Adrenal gland (tissue), 12 donors: ENCODE data around the gene FNBP1. TPM values are rescaled to one million over a fixed set of nuclear protein-coding genes. Genes with fewer than 3 reads are reported as not detected.

ENCODE experiments used
- DNase-seq, 7 donors: peaks; one replicate each; pipeline ENCODE4 v3.0.0-alpha.2; 2019 to 2020
- H3K27ac ChIP-seq, 5 donors: fragments of 200-600 bp; sonication (generic) in 4 of 5; 1 replicate in 3 of 5; 2 replicates in 2 of 5; pipeline versions ENCODE4 v1.5.1 to v1.8.0; 2016 to 2020; ENCODE audit warnings: mild to moderate bottlenecking in 1 of 5
- H3K27me3 ChIP-seq: fragments of 200-600 bp; 2 replicates; pipeline ENCODE4 v1.8.0; 2021
- H3K36me3 ChIP-seq, 2 donors: fragments of 200-600 bp; replicated peaks in 1 of 2; 1 replicate in 1 of 2; 2 replicates in 1 of 2; pipeline versions ENCODE4 v1.5.1 to v1.8.0; 2018 to 2022
- H3K4me1 ChIP-seq, 2 donors: fragments of 200-600 bp; replicated peaks in 1 of 2; 1 replicate in 1 of 2; 2 replicates in 1 of 2; pipeline versions ENCODE4 v1.5.1 to v1.8.0; 2018 to 2021
- H3K4me3 ChIP-seq, 4 donors: fragments of 200-600 bp; sonication (generic) in 3 of 4; one replicate each; pipeline ENCODE4 v1.5.1; 2016 to 2018
- H3K9me3 ChIP-seq, 3 donors: fragments of 200-600 bp; sonication (generic) in 1 of 3; replicated peaks in 1 of 3; 1 replicate in 2 of 3; 2 replicates in 1 of 3; pipeline versions ENCODE4 v1.5.1 to v1.8.0; 2016 to 2021
- POLR2A ChIP-seq, 2 donors: fragments of 450-650 bp; IDR thresholded peaks; one replicate each; pipeline ENCODE4 v1.6.1; 2017; ENCODE audit warnings: antibody characterized with exemption in 2 of 2, mild to moderate bottlenecking in 2 of 2, moderate library complexity in 1 of 2
- WGBS, 4 donors: extraction: QIAGEN DNeasy Blood & Tissue Kit in 2 of 4; methylation state at CpG; one replicate each; pipeline versions ENCODE4 v1.1.5 to v1.1.7; 2013 to 2017; 5-methylcytosine and 5-hydroxymethylcytosine counted together
- intact Hi-C, 2 donors: fragments of 100-400 bp; cut with DNase I; formaldehyde crosslinking; loops; one replicate each; pipeline versions ENCODE4 v1.14.1 to v1.15.0; 2022 to 2023
- polyA plus RNA-seq, 3 donors: library from polyadenylated mRNA; stranded (reverse); fragments of 200-250 nt in 2 of 3; fragments of 350-450 nt in 1 of 3; fragmentation: Illumina TruSeq in 1 of 3; extraction: RNeasy Lipid Tissue Mini Kit (QIAGEN cat#74804) in 1 of 3; gene quantifications; one replicate each; pipeline ENCODE4 v1.2.3, GENCODE V29; 2013 to 2014
- total RNA-seq, 9 donors: library from RNA; depleted of rRNA in 4 of 9; stranded (reverse); fragments of >200 nt in 4 of 9; fragments of 120-200 nt in 1 of 9; fragmentation: NEBNext Ultra II Directional in 1 of 9; extraction: Animal tissue kit (Norgen Biotek cat#: 25700) in 1 of 9; gene quantifications; one replicate each; pipeline versions ENCODE4 v1.1.0 to v1.2.4, GENCODE V29; 2013 to 2023
- TF ChIP-seq, protein P1 (sequence below), 6 experiments: fragments of 450-650 bp in 4 of 6; fragments of 200-600 bp in 2 of 6; sonication (generic) in 1 of 6; IDR thresholded peaks; 1 replicate in 5 of 6; 2 replicates in 1 of 6; pipeline versions ENCODE4 v1.5.1 to v1.8.0; 2016 to 2021; ENCODE audit warnings: antibody characterized with exemption in 6 of 6, mild to moderate bottlenecking in 2 of 6, moderate library complexity in 1 of 6
- donor health status: healthy with polysubstance abuse.
- donor health status: Bipolar disorder and iron deficiency.
- donor health status: DM: yes; HTN: yes; CAD: no.
- donor health status: DM: no; HTN: no; CAD: no.
- donor health status: DM: no; HTN: no; CAD: no.
- donor health status: DM: yes; HTN: yes; CAD: no.

FNBP1 gene
- total and polyA plus RNA-seq, 12 donors, result 15.3 to 40.4 (median 24.0) TPM

DNA sequence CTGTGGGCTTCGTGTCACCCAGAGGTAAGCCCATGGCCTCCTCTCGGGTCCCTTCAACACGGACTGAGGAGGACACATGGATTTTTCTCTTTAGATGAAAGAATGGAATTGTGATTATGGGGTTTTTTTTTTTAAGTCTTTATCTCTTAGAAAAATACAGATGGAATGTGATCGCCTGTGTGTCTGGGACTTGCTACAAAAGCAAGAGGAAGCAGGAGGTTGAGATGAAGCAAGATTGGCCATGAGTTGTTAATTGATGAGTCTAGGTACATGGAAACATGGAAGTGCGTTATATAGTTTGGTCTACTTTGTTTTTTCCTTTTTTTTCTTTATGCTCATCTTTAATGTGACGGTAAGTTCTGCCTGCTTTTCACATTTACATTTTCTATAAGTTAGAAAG, 193.1 kb downstream of the FNBP1 start:
- TF ChIP-seq, protein P1, sequence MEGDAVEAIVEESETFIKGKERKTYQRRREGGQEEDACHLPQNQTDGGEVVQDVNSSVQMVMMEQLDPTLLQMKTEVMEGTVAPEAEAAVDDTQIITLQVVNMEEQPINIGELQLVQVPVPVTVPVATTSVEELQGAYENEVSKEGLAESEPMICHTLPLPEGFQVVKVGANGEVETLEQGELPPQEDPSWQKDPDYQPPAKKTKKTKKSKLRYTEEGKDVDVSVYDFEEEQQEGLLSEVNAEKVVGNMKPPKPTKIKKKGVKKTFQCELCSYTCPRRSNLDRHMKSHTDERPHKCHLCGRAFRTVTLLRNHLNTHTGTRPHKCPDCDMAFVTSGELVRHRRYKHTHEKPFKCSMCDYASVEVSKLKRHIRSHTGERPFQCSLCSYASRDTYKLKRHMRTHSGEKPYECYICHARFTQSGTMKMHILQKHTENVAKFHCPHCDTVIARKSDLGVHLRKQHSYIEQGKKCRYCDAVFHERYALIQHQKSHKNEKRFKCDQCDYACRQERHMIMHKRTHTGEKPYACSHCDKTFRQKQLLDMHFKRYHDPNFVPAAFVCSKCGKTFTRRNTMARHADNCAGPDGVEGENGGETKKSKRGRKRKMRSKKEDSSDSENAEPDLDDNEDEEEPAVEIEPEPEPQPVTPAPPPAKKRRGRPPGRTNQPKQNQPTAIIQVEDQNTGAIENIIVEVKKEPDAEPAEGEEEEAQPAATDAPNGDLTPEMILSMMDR (IDR thresholded peaks at IDR 0.05), result no peak
- TF ChIP-seq POLR2A (IDR thresholded peaks at IDR 0.05), result no peak
- DNase-seq, result no peak
- Histone ChIP-seq H3K27me3 (no peaks in the 10 kb centered on the region), H3K36me3 (peaks cover 0 to 39% of the 10 kb centered on the region in 2 donors), H3K9me3 (no peaks in the 10 kb centered on the region), H3K4me3 (no peak overlapping the region), H3K4me1 (peaks cover 12 to 31% of the 10 kb centered on the region in 2 donors), H3K27ac (peak overlapping the region in 1 of 5 donors; percentile 50)
- intact Hi-C loops, result no loop called here
- 72 to 85% (median 80%) methylated on average over 6 of the region's 6 CpGs for WGBS, 4 donors

DNA sequence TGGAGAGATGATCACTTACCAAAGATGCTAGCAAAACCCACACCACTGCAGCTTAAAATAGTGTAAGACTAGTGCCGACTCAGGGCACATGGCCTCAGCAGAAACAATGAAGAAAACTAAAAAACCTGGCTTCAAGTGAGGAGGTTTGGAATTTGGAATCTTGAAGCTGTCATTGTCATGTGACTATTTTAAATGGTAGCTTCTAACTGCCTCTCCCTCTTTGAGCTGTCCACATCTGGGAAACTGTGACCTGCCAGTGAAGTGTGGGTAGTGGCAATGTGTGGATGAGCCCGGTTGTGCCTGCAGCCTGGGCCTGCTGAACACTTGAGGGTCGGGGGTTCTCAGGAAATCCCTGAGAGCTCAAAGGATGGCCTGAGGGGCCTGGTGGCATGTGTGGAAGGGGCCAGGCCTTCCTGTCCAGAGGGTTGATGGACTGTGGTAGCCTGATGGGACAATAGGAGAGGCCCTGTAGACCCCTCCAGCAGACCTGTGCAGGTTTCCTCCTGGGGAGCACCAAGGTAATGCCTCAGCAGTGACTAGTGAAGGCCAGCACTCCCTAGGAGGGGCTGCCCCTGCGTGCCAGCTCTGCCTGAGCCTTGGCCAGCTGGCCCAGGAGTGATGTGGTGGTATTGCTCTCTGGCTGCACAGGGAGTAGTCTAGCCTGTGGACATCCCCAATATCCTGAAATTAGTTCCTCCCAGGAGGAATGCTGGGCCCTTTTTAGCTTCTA, 194.1 kb downstream of the FNBP1 start:
- peak overlapping the region in 1 of 5 donors; percentile 3 for H3K27ac ChIP-seq
- no peaks in the 10 kb centered on the region for H3K27me3 ChIP-seq
- H3K36me3 ChIP-seq, result peaks cover 0 to 29% of the 10 kb centered on the region in 2 donors
- no peak for DNase-seq
- intact Hi-C loops, result no loop called here
- H3K4me1 ChIP-seq, result peaks cover 12 to 31% of the 10 kb centered on the region in 2 donors
- WGBS, 4 donors, result 71 to 94% (median 78%) methylated on average over 1 to 4 of the region's 4 CpGs
- TF ChIP-seq, protein P1 (IDR thresholded peaks at IDR 0.05), result no peak
- no peak for TF ChIP-seq POLR2A (IDR thresholded peaks at IDR 0.05)
- H3K9me3 ChIP-seq, result no peaks in the 10 kb centered on the region
- H3K4me3 ChIP-seq, result no peak overlapping the region

DNA sequence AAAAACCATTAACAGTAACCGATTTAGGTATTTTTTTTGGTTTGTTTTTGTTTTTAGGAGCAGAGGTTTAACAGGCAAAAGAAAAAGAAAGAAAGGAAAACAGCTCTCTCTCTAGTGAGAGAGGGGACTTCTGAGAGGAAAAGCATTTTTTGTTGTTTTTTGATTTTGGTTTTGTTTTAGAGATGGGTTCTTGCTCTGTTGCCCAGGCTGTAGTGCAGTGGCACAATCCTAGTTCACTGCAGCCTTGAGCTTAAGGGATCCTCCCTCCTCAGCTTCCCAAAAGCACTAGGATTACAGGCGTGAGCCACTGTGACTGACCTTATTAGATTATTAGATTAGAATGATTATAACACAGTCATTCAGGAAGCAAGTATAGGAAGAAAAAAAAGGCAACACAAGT, 197.6 kb downstream of the FNBP1 start:
- 46 to 55% (median 51%) methylated on average over 2 of the region's 2 CpGs for WGBS, 4 donors
- H3K27ac ChIP-seq, result peak overlapping the region in 1 of 5 donors; percentile 39
- H3K36me3 ChIP-seq, result peaks cover 0 to 7% of the 10 kb centered on the region in 2 donors
- TF ChIP-seq, protein P1 (IDR thresholded peaks at IDR 0.05), result no peak
- TF ChIP-seq POLR2A (IDR thresholded peaks at IDR 0.05), result no peak
- peaks cover 0 to 2% of the 10 kb centered on the region in 2 donors for H3K4me1 ChIP-seq
- intact Hi-C loops, result no loop called here
- no peak for DNase-seq
- H3K27me3 ChIP-seq, result no peaks in the 10 kb centered on the region
- H3K4me3 ChIP-seq, result no peak overlapping the region
- H3K9me3 ChIP-seq, result no peaks in the 10 kb centered on the region

DNA sequence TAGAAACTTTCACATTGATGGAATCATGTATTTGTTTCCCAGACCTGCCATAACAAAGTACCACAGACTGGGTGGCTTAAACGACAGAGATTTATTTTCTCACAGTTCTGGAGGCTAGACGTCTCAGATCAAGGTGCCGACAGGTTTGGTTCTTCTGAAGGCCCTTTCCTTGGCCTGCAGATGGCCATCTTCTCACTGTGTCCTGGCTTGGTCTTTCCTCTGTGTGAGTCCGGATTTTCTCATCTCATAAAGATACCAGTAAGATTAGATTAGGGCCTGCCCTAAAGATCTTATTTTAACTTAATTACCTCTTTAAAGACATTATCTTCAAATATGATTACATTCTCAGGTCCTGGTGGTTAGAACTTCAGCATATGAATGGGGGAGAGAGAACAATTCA, 201.9 kb downstream of the FNBP1 start:
- intact Hi-C loops, result no loop called here

More for the DNA sequence above, 201.9 kb downstream of the FNBP1 start:
- Histone ChIP-seq H3K4me1 (peaks cover 15 to 32% of the 10 kb centered on the region in 2 donors), H3K27ac (no peak overlapping the region), H3K27me3 (no peaks in the 10 kb centered on the region), H3K4me3 (no peak overlapping the region), H3K36me3 (no peaks in the 10 kb centered on the region), H3K9me3 (no peaks in the 10 kb centered on the region)
- no peak for DNase-seq
- TF ChIP-seq, protein P1 (IDR thresholded peaks at IDR 0.05), result no peak
- no peak for TF ChIP-seq POLR2A (IDR thresholded peaks at IDR 0.05)
- 65 to 80% (median 74%) methylated on average over 4 of the region's 4 CpGs for WGBS, 4 donors
